HepG2 (cell line): ENCODE measurements around the gene NOC2L. TPM values are rescaled to one million over a fixed set of nuclear protein-coding genes. Genes with fewer than 3 reads are reported as not detected.

Experiments used
- ARNTL ChIP-seq: sonication (generic); formaldehyde crosslinking; IDR thresholded peaks from 2 replicates; pipeline ENCODE4 v1.4.0; 2020; ENCODE audit warnings: mild to moderate bottlenecking, missing genetic modification reagents
- ELF3 ChIP-seq: IDR thresholded peaks from 2 replicates; pipeline ENCODE4 v1.6.1; 2016; ENCODE audit warnings: missing genetic modification reagents, missing compliant biosample characterization
- FOSL1 ChIP-seq: sonication (generic); formaldehyde crosslinking; IDR thresholded peaks from 2 replicates; pipeline ENCODE4 v1.9.0; 2021; ENCODE audit warnings: missing genetic modification reagents, borderline replicate concordance
- KMT2B ChIP-seq: IDR thresholded peaks from 2 replicates; pipeline ENCODE4 v1.6.1; 2016; ENCODE audit warnings: missing genetic modification reagents, missing compliant biosample characterization
- MTF2 ChIP-seq: sonication (generic); formaldehyde crosslinking; IDR thresholded peaks from 2 replicates; pipeline ENCODE4 v1.5.0; 2020; ENCODE audit warnings: missing genetic modification reagents, borderline replicate concordance
- NRL ChIP-seq: sonication (generic); formaldehyde crosslinking; IDR thresholded peaks from 2 replicates; pipeline ENCODE4 v1.5.0; 2020; ENCODE audit warnings: missing genetic modification reagents, mild to moderate bottlenecking, moderate library complexity, borderline replicate concordance
- PHF20 ChIP-seq: sonication (generic); formaldehyde crosslinking; IDR thresholded peaks from 2 replicates; pipeline ENCODE4 v1.5.0; 2020; ENCODE audit warnings: mild to moderate bottlenecking, missing genetic modification reagents
- SMARCE1 ChIP-seq: fragments of 450-650 bp; IDR thresholded peaks from 2 replicates; pipeline ENCODE4 v1.6.1; 2017; ENCODE audit warnings: borderline replicate concordance
- SP5 ChIP-seq: IDR thresholded peaks from 2 replicates; pipeline ENCODE4 v1.6.1; 2016; ENCODE audit warnings: low read depth, borderline replicate concordance
- THYN1 ChIP-seq: sonication (generic); formaldehyde crosslinking; IDR thresholded peaks from 2 replicates; pipeline ENCODE4 v1.8.1; 2023; ENCODE audit warnings: low read depth, mild to moderate bottlenecking, moderate library complexity, missing genetic modification reagents, borderline replicate concordance
- XBP1 ChIP-seq: sonication (generic); formaldehyde crosslinking; IDR thresholded peaks from 2 replicates; pipeline ENCODE4 v1.5.0; 2020; ENCODE audit warnings: missing genetic modification reagents
- ZFP36L2 ChIP-seq: sonication (generic); formaldehyde crosslinking; IDR thresholded peaks from 2 replicates; pipeline ENCODE4 v1.4.0; 2020; ENCODE audit warnings: missing genetic modification reagents
- ZFP82 ChIP-seq: sonication (generic); formaldehyde crosslinking; IDR thresholded peaks from 2 replicates; pipeline ENCODE4 v1.5.1; 2020; ENCODE audit warnings: mild to moderate bottlenecking, missing genetic modification reagents, borderline replicate concordance
- ZKSCAN8 ChIP-seq: IDR thresholded peaks from 2 replicates; pipeline ENCODE4 v1.6.1; 2016; ENCODE audit warnings: borderline replicate concordance, missing genetic modification reagents, missing compliant biosample characterization
- ZNF207 ChIP-seq: fragments of 450-650 bp; IDR thresholded peaks from 2 replicates; pipeline ENCODE4 v1.6.1; 2016; ENCODE audit warnings: antibody characterized with exemption, borderline replicate concordance
- ZNF629 ChIP-seq: sonication (generic); formaldehyde crosslinking; conservative IDR thresholded peaks from 2 replicates; pipeline ENCODE4 v1.5.0; 2020; ENCODE audit warnings: missing genetic modification reagents
- ZNF776 ChIP-seq: sonication (generic); formaldehyde crosslinking; IDR thresholded peaks from 2 replicates; pipeline ENCODE4 v1.4.0; 2020; ENCODE audit warnings: mild to moderate bottlenecking, missing genetic modification reagents
- ZNF790 ChIP-seq: sonication (generic); formaldehyde crosslinking; IDR thresholded peaks from 2 replicates; pipeline ENCODE4 v1.8.0; 2022; ENCODE audit warnings: missing genetic modification reagents, mild to moderate bottlenecking, borderline replicate concordance
- ZNF792 ChIP-seq: IDR thresholded peaks from 2 replicates; pipeline ENCODE4 v1.6.1; 2016
- polyA plus RNA-seq, 8 experiments: library from polyadenylated mRNA; depleted of rRNA in 3 of 8; stranded (reverse) in 7 of 8; unstranded in 1 of 8; fragments of >200 nt; fragmentation: Illumina TruSeq in 4 of 8; extraction: Trizol in 4 of 8; gene quantifications; 2 replicates each; pipeline versions ENCODE4 v1.2.1 to v1.2.3, GENCODE V29; 2011 to 2016; ENCODE audit warnings: low read depth in 4 of 8, missing spikeins in 1 of 8, mixed read lengths in 1 of 8; ENCODE audit not compliant: insufficient read depth in 1 of 8
- total RNA-seq, 5 experiments: library from RNA; depleted of rRNA; stranded (reverse); fragments of >200 nt; fragmentation: Illumina TruSeq; extraction: Trizol; gene quantifications; 2 replicates each; pipeline ENCODE4 v1.2.3, GENCODE V29; 2016; ENCODE audit warnings: low read depth in 1 of 5
- TF ChIP-seq, protein P1 (sequence below): sonication (generic); formaldehyde crosslinking; IDR thresholded peaks from 2 replicates; pipeline ENCODE4 v1.4.0; 2020; ENCODE audit warnings: low read depth, missing genetic modification reagents
- TF ChIP-seq, protein P2 (sequence below): sonication (generic); formaldehyde crosslinking; IDR thresholded peaks from 2 replicates; pipeline ENCODE4 v1.4.0; 2020; ENCODE audit warnings: missing genetic modification reagents
- TF ChIP-seq, protein P3 (sequence below): sonication (generic); formaldehyde crosslinking; IDR thresholded peaks from 2 replicates; pipeline ENCODE4 v1.4.0; 2020; ENCODE audit warnings: mild to moderate bottlenecking, low read depth, missing genetic modification reagents
- TF ChIP-seq, protein P4 (sequence below): sonication (generic); formaldehyde crosslinking; IDR thresholded peaks from 2 replicates; pipeline ENCODE4 v1.5.0; 2020; ENCODE audit warnings: missing genetic modification reagents, mild to moderate bottlenecking, borderline replicate concordance

NOC2L gene
- total and polyA plus RNA-seq, 2 of the 13 experiments (the other 11 are each of a cell fraction or from before 2014, with no cell fraction given), result 32.0 to 103 TPM

DNA sequence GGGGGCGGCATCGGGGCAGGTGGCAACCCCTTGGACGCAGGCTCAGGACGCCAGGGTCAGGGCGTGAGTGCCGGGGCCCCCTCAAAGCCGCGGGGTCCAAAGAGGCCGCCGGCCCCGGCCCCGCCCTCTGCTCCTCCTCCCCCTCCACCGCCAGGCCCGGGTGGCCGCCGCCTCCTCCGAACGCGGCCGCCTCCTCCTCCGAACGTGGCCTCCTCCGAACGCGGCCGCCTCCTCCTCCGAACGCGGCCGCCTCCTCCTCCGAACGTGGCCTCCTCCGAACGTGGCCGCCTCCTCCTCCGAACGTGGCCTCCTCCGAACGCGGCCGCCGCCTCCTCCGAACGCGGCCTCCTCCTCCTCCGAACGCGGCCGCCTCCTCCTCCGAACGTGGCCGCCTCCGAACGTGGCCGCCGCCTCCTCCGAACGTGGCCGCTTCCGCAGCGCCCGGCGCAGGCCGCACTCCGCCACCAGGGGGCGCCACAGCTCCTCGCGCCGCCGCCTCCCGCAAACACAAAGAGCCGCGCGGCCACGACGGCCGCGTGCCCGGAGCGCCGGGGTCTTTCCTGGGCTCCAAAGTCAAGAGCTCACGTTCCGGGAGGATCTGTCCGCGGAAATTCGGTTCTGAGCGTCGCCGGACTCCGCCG, 54.6 kb downstream of the NOC2L start (continued):
- TF ChIP-seq ZNF790 (CRISPR knock-in tag), result peak; percentile 64; the same call in 1 of the 2 replicates
- no peak for TF ChIP-seq ZFP36L2 (CRISPR knock-in tag)
- no peak for TF ChIP-seq ZKSCAN8 (CRISPR knock-in tag)
- no peak for TF ChIP-seq ZNF629 (CRISPR knock-in tag)
- TF ChIP-seq, protein P1, sequence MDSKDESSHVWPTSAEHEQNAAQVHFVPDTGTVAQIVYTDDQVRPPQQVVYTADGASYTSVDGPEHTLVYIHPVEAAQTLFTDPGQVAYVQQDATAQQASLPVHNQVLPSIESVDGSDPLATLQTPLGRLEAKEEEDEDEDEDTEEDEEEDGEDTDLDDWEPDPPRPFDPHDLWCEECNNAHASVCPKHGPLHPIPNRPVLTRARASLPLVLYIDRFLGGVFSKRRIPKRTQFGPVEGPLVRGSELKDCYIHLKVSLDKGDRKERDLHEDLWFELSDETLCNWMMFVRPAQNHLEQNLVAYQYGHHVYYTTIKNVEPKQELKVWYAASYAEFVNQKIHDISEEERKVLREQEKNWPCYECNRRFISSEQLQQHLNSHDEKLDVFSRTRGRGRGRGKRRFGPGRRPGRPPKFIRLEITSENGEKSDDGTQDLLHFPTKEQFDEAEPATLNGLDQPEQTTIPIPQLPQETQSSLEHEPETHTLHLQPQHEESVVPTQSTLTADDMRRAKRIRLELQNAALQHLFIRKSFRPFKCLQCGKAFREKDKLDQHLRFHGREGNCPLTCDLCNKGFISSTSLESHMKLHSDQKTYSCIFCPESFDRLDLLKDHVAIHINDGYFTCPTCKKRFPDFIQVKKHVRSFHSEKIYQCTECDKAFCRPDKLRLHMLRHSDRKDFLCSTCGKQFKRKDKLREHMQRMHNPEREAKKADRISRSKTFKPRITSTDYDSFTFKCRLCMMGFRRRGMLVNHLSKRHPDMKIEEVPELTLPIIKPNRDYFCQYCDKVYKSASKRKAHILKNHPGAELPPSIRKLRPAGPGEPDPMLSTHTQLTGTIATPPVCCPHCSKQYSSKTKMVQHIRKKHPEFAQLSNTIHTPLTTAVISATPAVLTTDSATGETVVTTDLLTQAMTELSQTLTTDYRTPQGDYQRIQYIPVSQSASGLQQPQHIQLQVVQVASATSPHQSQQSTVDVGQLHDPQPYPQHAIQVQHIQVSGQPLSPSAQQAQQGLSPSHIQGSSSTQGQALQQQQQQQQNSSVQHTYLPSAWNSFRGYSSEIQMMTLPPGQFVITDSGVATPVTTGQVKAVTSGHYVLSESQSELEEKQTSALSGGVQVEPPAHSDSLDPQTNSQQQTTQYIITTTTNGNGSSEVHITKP (CRISPR knock-in tag), result no peak
- TF ChIP-seq ZNF207, result no peak
- TF ChIP-seq ELF3 (CRISPR knock-in tag), result peak; percentile 58
- TF ChIP-seq NRL (CRISPR knock-in tag), result no peak; the same call in 1 of the 2 replicates
- no peak for TF ChIP-seq SMARCE1
- TF ChIP-seq ZFP82, result no peak
- no peak for TF ChIP-seq XBP1 (CRISPR knock-in tag)
- TF ChIP-seq, protein P2, sequence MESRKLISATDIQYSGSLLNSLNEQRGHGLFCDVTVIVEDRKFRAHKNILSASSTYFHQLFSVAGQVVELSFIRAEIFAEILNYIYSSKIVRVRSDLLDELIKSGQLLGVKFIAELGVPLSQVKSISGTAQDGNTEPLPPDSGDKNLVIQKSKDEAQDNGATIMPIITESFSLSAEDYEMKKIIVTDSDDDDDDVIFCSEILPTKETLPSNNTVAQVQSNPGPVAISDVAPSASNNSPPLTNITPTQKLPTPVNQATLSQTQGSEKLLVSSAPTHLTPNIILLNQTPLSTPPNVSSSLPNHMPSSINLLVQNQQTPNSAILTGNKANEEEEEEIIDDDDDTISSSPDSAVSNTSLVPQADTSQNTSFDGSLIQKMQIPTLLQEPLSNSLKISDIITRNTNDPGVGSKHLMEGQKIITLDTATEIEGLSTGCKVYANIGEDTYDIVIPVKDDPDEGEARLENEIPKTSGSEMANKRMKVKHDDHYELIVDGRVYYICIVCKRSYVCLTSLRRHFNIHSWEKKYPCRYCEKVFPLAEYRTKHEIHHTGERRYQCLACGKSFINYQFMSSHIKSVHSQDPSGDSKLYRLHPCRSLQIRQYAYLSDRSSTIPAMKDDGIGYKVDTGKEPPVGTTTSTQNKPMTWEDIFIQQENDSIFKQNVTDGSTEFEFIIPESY (CRISPR knock-in tag), result peak; percentile 41; the same call in 1 of the 2 replicates
- TF ChIP-seq, protein P3, sequence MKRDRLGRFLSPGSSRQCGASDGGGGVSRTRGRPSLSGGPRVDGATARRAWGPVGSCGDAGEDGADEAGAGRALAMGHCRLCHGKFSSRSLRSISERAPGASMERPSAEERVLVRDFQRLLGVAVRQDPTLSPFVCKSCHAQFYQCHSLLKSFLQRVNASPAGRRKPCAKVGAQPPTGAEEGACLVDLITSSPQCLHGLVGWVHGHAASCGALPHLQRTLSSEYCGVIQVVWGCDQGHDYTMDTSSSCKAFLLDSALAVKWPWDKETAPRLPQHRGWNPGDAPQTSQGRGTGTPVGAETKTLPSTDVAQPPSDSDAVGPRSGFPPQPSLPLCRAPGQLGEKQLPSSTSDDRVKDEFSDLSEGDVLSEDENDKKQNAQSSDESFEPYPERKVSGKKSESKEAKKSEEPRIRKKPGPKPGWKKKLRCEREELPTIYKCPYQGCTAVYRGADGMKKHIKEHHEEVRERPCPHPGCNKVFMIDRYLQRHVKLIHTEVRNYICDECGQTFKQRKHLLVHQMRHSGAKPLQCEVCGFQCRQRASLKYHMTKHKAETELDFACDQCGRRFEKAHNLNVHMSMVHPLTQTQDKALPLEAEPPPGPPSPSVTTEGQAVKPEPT, result no peak
- TF ChIP-seq MTF2 (CRISPR knock-in tag), result peak; percentile 99; the same call in 1 of the 2 replicates
- TF ChIP-seq ZNF776 (CRISPR knock-in tag), result no peak; the same call in 1 of the 2 replicates
- 0 out of 2 replicates have a peak, but pooled peaks have one; percentile 40 for TF ChIP-seq ZNF792 (CRISPR knock-in tag)
- TF ChIP-seq ARNTL (CRISPR knock-in tag), result no peak
- TF ChIP-seq SP5 (CRISPR knock-in tag), result no peak
- no peak for TF ChIP-seq PHF20 (CRISPR knock-in tag)
- TF ChIP-seq FOSL1 (CRISPR knock-in tag), result no peak
- no peak for TF ChIP-seq KMT2B (CRISPR knock-in tag)
- TF ChIP-seq, protein P4, sequence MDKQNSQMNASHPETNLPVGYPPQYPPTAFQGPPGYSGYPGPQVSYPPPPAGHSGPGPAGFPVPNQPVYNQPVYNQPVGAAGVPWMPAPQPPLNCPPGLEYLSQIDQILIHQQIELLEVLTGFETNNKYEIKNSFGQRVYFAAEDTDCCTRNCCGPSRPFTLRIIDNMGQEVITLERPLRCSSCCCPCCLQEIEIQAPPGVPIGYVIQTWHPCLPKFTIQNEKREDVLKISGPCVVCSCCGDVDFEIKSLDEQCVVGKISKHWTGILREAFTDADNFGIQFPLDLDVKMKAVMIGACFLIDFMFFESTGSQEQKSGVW (CRISPR knock-in tag), result no peak
- no peak for TF ChIP-seq THYN1 (CRISPR knock-in tag)
